Fibroblast of skin of left quadriceps (primary cell): Measurements from ENCODE around the gene MMP15.

Source experiments
- DNase-seq, 2 experiments: peaks; one replicate each; pipeline ENCODE4 v3.0.0-alpha.2; 2013; ENCODE audit warnings: low read depth in 2 of 2

MMP15 gene

DNA sequence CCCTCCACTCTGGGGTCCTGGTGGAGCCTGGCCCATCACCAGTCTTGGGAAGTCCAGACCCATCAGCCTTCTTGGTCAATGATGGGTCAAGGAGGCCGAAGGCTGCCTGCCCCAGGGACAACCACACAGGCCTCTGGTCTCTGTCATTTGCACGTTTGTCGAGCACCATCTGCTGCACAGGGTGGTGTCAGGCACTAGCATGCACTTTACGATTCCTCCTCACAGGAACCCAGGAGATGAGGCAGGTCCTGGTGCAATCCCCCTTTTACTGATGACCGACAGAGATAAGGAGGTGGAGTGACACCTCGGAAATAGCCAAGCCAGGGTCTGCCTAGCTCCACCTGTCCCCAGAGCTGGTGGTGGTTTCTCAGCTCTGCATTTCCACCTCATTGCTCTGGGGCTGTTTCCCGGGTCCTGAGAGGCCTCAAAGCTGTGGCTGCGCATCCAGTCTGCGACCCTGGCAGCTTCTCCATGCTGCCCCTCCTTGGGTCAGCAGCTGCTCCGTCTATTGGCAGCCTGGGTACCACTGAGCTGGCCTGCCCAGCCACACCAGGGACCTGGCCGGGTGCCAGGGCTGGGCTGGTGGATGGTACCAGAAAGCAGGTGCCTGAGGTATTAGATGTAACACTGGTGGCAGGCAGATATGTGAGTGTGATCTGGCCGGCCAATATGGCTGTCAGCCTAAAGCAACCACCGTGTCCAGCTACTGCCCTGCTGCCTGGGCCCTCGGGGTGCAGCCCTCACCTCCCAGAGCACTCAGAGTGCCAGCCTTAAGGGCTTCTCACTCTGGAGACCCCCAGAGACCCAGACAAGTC, 10.0 kb downstream of the MMP15 start:
- DNase-seq = no peak

DNA sequence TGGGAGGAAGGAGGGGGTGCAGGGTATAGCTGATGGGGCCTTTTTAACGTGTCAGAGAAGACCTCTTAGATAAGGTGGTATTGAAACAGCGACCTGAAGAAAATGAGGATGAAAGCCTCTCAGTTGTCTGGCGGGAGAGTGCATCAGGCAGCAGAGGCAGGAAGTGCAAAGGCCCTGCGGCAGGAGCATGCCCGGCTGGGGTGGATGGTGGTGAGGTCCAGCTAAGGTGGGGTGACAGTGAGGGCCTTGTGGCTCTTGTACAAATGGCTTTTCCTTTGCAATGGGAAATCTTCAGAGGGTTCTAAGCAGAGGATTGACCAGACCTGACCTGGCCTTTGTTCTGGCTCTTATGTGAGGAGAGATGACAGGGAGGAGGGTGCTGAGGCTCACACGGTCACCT, 11.4 kb downstream of the MMP15 start:
- no peak for DNase-seq

DNA sequence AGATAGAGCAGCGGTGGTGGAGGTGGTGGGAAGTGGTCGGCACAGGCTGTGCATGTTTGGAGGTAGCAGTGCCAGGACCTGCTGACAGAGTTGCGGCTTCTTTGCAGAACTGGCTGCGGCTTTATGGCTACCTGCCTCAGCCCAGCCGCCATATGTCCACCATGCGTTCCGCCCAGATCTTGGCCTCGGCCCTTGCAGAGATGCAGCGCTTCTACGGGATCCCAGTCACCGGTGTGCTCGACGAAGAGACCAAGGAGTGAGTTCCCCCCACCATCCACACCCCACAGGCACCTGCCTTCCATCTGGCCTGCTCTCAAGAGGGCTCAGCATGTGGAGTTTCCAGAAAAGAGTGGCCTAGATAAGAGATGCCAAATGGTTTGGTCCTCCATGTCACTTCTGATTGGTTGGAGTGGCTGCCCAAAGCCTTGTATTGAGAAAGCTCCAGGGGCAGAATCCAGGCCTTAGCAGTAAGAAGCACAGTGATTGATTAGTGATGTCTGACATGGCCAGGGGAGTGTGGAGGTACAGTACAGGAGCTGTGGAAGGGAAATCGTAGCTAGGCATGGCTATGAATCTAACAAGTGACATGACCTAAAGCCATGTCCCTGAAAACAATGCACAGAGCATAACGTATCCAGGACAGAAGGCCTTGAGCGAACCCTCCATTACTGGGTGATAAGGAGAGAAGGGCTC, 12.0 kb downstream of the MMP15 start:
- no peak for DNase-seq

DNA sequence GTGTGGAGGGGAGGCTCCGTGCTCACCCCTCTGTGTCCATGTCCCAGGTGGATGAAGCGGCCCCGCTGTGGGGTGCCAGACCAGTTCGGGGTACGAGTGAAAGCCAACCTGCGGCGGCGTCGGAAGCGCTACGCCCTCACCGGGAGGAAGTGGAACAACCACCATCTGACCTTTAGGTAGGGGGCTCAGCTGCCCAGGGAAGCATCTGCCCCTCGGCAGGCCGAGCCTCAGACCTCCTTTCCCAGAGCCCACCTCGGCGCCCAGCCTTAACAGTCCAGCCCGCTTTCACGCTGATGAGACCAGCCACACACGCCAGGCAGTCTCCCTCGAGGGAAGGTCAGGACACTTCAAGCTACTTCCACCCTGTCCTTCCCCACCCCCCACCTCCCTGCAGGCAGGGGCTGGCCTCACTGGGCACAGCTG, 12.7 kb downstream of the MMP15 start:
- DNase-seq = no peak

DNA sequence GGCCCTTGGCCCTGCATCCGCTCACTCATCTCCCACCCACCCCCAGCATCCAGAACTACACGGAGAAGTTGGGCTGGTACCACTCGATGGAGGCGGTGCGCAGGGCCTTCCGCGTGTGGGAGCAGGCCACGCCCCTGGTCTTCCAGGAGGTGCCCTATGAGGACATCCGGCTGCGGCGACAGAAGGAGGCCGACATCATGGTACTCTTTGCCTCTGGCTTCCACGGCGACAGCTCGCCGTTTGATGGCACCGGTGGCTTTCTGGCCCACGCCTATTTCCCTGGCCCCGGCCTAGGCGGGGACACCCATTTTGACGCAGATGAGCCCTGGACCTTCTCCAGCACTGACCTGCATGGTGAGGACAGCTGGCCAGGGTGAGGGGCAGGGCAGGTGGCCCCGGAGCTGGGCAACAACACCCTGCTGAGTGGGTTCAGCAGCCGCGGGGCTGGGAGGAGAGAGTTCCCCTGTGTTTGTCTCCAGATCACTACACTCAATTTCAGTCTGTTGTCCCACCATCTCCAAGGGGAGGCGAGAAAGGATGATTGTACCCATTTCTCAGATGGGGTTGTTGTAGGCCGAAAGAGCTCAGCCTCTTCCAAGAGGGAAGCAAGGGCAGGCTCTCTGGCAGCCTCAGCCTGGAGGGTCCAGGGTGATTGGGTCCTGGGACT, 14.4 kb downstream of the MMP15 start:
- DNase-seq = no peak

DNA sequence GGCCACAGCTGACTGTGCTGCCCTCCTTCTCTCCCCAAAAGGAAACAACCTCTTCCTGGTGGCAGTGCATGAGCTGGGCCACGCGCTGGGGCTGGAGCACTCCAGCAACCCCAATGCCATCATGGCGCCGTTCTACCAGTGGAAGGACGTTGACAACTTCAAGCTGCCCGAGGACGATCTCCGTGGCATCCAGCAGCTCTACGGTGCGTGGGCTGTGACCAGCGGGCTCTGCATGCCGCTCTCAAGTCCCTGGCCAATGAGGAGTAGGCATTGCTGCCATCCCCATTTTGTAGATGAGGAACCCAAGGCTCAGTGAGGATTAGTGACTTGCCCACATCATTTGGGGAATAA, 14.9 kb downstream of the MMP15 start:
- no peak for DNase-seq

DNA sequence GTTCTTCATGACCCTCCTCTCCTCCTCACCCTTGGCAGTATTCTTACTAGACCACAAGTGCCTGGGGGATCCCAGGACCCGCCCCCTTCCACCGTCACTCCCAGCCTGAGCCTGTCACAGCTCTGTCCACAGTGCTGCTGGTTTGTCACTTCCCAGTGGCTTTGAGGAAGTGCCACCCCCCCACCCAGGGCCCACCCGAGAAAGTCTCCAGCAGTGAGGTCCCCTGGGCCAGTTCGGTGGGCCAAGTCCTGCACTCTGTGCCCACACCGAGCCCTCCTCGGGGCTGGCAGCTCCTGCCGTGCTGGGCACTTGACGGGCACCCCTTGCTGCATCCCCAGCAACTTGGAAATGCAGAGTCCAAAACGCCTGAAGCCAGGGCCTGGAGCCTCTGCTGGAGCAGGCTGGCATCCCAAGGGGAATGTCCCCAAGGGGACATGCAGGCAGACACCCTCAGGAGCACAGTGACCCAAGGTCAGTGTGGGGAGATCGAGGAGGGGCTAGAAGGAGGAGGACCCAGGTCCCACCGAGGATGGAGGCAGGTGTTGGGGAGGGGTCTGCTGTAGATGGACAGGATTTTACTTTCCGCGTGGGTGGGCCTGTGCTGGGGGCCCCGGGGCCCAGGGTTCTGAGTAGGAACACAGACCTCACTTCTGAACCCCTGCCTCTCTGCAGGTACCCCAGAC, 15.5 kb downstream of the MMP15 start:
- DNase-seq = no peak

DNA sequence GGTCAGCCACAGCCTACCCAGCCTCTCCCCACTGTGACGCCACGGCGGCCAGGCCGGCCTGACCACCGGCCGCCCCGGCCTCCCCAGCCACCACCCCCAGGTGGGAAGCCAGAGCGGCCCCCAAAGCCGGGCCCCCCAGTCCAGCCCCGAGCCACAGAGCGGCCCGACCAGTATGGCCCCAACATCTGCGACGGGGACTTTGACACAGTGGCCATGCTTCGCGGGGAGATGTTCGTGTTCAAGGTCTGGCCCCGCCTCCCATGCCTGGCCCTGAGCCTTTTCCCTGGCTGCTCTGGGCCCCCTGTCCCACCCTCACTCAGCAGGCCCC, 16.0 kb downstream of the MMP15 start:
- no peak for DNase-seq

DNA sequence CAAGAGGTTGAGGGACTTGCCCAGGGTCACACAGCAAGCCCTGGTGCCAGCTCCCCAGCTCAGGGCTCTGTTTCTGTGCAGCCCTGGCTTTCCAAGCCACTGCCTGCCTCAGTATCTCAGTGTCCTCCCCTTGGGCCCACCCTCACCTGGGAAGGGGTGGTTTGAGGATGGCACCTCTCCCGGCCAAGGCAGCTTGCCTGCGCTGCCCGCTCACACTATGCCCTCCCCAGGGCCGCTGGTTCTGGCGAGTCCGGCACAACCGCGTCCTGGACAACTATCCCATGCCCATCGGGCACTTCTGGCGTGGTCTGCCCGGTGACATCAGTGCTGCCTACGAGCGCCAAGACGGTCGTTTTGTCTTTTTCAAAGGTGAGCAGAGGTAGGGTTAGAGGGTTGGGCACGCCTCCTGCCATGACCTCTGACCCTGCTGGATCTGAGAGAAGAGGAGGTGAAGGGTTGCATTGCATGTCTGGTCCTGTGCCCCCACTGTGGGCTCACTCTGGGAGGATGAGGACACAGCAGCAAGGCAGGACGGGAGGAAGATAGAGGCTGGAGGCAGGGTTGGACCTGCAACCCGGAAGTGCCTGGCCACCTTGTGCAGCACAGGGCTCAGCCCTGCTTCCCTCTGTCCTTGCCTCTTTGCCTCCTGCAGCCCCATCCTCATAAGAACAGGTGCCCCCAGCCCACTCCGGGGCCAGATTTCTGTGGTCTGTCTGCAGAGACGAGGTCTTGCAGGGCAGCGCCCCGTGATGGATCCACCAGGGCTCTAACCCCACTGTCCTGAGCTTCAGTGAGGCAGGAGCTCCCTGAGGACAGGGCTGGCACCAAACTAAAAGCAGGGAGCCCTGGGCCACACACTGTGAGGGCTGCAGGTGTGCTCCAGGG, 16.7 kb downstream of the MMP15 start:
- DNase-seq = no peak

DNA sequence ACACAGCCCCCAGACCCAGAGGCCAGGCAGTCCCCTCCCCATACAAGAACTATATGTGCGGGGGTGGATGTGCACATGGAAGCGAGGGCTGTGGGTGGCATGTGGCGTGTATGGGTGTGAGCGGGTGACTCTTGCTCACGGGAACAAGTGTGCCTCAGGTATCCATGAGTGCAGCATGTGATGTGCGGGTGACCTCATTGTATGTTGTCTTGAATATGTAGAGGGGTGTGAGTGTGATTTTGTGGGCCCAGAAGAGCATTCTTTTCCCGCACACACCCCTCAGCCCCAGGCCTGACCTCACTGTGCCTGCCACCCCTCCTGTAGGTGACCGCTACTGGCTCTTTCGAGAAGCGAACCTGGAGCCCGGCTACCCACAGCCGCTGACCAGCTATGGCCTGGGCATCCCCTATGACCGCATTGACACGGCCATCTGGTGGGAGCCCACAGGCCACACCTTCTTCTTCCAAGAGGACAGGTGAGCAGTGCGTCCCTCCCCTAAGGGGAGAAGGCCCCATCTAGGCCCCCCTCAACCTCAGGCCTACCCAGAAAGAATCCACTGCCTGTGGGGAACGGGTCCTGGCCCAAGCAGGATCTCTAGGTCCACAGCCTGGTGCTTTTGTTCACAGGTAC, 17.4 kb downstream of the MMP15 start:
- DNase-seq = no peak

DNA sequence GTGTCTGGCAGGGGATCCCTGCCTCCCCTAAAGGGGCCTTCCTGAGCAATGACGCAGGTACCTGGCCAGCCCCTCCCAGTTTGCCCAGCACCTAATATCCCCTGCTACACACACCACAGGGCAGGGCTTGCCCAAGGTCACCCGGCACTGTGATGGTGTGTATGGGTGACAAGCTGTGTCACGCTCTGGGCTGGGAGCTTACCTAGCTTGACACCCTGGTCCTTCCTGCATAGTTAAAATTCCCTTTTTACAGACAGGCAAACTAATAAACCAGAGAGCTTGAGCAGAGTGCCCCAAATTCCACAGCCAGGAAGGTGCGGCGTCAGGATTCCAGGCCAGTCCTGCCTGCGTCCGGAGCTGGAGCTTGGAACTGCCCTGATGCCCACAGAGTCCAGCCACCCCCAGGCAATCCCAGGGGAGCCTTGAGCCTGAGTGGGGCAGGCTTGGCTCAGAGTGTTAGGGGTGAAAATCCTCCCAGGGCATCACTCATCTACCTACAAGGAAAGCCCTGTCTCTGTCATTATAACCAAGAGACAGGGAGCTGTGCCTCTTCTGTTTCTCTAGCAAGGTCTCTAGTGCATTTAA, 18.1 kb downstream of the MMP15 start:
- DNase-seq = no peak

DNA sequence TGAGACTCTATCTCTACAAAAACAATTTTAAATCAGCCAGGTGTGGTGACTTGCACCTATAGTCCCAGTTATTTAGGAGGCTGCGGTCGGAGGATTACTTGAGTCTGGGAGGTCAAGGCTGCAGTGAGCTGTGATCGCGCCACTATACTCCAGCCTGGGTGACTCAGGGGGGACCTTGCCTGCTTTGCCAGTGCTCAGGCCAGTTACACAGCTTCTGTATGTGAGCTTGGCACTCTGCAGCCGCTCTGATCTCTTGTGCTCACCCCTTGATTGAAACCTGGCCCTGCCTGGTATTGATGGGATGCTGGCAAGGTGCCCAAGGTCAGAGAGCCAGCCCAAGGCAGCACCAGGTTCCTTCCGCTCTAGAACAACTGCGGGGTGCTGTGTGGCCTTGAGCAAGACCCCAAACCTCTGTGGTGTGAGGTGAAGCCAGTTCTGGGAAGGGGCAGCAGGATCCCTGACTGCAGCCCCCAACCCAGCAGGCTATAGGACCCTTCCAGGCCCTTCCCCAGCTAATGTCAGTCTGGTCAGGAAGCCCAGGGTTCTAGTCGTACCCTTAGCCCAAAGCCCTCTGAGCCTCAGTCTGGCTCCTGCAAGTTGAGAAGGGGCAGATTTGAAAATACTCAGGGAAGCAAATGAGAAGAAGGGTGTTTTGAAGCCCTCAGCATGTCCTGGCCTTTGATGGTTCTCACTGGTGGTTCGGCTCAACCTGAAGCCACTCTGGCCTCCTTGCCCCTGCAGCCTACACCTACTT, 18.9 kb downstream of the MMP15 start:
- DNase-seq = no peak

DNA sequence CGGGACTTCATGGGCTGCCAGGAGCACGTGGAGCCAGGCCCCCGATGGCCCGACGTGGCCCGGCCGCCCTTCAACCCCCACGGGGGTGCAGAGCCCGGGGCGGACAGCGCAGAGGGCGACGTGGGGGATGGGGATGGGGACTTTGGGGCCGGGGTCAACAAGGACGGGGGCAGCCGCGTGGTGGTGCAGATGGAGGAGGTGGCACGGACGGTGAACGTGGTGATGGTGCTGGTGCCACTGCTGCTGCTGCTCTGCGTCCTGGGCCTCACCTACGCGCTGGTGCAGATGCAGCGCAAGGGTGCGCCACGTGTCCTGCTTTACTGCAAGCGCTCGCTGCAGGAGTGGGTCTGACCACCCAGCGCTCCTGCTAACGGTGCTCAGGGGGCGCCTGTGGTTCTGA, 19.5 kb downstream of the MMP15 start:
- no peak for DNase-seq

DNA sequence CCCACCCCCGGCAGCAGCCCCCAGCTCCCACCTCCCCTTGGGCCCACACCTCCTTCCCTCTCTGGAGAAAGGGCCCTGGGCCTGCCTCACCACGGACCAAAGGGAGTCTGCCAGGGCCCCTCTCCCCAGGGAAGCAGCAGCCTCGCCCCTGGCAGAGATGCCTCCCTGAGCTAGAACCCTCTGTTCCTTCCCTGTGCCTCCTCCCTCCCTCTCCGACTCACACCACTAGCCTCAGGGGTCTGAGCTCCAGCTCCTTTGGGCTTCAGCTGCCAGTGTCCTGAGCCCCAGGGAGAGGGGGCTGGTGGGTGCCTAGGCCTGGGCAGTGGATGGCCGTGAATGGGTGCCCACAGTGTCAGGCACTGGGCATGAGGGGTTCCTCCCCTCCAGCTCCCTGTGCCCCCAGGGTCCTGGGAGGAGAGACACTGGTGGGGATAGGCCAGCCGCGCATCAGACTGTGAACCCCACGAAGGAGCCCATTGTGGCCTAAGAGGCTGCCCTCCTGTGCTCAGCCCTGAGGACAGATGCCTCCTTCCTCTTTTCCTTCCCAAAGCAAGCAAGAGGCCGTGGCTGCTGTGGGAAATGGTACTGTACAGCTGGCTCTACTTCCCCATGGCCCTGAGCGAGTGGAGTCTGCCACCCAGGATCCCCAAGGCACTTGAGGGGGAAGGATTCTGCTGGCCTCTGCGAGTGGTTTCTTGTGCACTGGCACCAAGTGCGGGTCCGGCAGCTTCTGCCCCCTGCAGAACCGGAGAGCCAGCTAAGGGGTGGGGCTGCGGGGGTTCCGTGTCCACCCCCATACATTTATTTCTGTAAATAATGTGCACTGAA, 20.7 kb downstream of the MMP15 start:
- DNase-seq = no peak

DNA sequence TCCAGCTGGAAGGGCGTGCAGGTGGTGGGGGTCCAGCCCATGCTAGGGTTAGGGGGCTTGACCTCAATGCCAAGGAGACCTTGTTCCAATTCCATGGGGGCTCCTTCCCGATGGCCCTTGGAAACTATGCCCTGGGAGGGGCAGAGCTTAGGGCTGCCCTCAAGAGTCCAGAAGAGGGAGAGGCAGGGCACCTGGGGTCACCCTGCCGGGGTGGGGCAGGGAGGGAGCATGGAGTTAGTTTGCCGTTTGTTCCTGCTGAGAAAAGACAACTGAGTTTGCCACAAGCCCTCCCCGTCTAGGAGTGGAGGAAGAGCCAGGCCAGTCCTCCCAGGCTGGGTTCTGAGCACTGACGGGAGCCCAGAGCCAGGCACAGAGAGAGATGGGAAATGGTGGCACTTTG, 21.4 kb downstream of the MMP15 start:
- DNase-seq = no peak

DNA sequence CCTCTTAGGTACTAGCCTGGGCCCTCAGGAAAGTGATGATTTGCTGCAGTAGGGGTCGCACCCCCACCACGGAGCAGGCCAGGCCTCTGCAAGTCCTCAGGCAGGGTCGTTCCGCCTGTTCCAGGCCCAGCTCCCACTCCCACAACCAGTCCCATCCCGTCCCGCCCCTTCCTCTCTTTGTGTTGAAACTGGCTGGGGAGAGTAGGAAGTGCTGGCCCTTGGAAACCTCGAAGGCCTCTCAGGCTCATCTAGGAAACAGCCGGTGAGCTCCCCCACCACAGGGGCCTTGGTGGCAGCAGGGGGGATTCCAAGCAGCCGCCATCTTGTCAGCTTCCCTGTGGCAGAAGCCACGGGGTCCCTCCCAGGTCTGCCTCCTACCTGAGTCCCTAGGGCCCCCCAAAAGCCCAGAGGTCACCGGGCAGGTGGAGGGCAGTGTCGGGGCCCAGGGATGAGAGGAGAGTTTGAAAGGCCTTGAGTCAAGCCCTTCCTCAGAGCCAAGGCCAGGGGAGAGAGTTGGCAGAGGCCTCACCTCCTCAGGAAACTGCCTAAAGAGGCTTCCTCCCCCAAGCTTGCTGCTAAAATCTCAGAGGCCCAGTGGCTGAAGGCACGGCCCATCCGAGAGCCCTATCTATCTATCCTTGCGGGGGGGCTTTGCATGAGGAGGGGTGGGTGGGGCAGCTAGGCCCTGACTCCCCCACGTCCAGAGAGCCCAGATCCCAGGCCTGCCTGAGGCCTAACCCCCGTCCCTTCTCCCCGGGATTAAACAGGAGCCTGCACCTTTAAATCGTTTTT, 22.2 kb downstream of the MMP15 start:
- no peak for DNase-seq

DNA sequence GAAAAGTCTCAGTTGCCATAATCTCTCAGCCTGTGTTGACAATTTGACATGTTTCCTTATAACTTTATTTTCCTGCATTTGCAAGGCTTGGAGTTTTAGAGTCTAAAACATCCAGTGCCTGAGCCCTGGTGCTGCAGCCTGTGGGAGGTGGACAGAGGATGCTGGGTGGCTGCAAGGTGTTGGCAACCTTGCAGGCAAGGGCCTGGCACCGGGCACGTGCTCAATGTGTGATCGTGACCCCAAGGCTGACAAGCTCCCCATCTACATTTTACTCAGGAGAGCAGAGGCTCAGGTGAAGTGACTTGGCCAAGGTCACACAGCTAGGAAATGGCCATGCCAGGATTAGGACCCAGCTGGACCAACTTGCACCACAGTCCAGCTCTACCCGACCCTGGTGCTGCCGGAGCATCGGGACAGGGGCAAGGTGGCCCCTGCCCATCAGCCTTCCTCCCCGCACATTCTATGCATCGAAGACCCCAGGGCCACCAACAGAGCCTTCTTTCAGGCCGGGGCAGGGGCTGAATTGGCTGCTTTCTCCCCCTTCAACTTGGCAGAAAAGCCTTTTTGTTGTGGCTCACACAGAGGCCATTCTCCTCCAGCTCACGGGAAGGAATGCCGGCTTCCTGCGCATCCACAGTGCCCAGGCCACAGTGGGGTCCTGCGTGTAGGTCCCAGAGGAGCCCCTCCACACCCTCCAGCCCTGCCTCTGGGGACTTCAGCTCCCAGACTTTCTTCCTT, 23.1 kb downstream of the MMP15 start:
- DNase-seq = no peak
